NAMALWA (cell line): ENCODE data around the gene PUS10.
"Not testable (repeated sequence)": the region's sequence is repeated elsewhere in the genome, so short reads cannot be mapped to it uniquely, and the experiment has no call there.

ENCODE experiments used
- DNase-seq: peaks from one replicate; pipeline ENCODE4 v3.0.0-alpha.2; 2015; ENCODE audit warnings: low spot score

PUS10 gene

DNA sequence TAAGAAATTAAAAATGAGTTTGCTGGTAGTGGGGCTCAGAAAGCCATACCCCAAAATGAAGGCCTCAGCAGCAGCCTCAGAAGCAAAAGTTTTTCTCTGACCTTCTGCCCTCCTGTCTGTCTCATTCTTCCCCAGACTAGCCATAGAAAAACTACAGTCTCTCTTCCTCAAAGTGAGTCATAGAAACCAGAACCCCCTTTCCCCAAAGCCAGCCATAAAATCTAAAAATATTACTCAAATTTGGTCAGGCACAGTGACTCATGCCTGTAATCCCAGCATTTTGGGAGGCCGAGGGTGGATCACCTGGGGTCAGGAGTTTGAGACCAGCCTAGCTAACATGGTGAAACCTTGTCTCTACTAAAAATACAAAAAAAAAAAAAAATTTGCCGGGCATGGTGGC lies 5.8 kb downstream of the PUS10 start:
- DNase-seq, result not testable (repeated sequence)

DNA sequence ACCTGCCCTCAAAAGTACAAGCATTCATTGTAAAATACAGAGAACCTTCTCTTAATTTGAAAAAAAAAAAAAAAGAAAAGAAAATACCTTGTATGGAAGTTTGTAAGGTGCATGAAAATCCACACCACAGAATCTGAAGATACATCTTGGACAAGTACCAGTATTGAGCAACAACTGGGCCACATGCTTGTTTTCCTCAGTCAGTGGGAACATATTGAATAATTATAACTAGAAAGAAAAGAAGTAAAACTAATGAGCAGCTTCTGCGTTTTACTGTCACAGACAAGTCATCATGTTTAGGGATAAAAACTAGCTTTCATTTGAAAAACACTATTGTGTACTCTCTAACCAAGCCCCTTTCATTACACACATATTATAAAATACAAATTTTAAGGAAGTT lies 6.4 kb downstream of the PUS10 start:
- no peak for DNase-seq

DNA sequence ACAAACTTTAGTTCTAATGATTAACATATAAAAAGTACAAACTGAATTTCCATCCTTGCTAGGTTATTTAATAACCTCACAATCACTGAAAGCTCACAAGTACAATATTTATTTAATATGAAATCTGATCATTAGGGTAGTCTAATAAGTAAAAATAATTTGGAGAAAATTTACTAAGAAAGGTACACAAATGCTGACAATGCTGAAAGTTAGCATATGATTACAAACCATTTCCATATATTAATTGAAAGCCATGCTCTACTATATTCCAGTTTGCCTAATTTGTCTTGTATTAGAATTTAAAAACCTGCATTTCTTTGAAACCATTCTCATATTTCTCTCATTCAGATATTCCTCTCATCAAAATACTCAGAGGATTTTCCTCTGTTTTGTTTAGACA lies 8.7 kb downstream of the PUS10 start:
- DNase-seq, result no peak

DNA sequence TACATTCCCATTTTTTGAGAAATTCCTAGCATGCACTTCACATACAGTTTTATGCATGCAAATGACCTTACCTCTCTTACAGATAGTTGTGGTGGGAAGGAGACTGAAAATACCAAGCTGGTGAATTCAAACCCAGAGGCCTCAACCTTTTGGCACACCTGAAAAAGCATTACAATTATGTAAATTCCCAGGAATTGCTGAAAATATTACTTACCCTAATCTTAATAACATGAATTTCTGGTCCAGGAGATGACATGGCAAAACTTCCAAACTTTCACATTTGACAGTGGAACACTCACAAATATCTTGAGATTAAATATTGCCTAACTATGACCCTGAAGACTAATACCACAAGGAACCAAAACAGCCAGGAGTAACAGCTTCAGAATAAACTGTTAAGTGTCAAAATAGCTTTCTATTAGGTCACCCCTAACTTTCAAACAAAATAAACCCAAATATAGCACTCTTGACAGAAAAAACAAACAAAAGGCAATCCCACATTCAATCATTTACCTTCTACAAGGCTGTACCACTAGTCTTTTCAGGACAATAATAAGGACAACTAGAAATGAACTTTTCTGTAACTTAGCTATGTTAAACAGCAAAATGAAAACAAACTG lies 11.5 kb downstream of the PUS10 start:
- DNase-seq, result no peak

DNA sequence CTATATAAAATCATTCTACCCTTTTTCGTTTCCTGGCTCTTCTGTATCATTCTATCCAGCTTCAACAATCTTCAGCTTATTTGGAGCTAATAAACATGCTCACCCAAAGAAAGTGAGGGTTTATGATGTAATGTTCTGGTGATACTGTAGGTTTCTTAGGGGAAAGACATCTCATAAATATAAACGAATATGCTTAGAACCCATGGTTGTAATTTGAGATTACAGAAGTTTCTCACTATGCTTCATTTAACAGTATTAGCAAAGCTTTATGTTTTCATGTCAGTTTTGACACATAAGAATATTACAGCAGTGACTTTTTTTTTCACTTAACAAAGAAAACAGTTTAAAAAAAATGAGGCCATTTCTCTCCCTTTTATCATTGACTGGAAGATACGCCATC lies 12.3 kb downstream of the PUS10 start:
- DNase-seq, result no peak

DNA sequence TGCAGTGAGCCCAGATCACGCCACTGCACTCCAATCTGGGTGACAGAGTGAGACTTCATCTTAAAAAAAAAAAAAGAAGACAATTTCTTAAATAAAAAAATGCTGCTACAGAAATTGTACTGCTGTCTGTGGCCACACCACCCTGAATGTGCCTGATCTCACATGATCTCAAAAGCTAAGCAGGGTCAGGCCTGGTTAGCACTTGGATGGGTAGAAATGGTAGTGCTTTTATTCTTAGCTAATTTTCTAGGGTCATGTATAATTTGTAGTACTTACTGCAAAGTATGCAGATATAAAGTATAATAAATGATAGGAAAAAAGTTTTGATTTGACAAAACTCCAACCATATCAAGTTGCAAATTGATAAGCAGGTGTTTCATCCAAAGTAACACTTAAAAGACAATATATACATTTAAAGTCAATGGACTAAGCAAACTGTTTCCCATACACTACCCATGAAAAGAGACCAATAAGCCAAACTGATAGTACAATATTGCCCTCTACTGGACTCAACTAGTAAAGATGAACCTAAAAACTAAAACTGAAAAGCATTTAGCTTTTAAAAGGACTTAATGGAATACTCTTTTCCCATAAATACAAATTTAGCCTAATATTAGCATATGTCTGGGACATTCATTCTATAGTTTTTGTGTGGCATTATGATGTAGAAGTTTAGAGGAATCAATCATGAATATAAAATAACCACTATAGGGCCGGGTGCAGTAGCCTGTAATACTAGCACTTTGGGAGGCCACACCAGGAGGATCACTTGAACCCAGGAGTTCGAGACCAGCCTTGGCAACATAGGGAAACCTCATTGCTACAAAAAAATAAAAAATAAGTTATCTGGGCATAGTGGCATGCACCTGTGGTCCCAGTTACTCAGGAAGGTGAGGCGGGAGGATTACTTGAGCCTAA lies 19.2 kb downstream of the PUS10 start:
- peak; percentile 89 for DNase-seq

DNA sequence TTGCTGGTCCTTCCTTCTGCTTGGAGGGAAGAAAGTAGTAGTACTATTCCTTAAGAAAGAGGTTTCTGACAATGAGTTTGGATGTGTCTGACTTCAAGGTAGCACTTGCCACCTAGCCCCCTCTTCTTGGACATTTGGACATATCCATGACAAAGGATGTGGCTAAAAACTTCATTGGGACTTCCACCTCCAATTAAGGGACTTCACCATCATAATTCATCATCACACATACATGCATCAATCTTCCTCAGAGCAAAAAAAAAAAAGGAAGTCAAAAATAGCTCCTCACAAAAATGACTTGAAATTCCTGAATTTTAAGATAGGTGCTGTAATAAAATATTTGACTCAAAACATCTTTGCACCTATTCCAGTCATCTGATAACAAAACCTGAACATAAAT lies 23.9 kb downstream of the PUS10 start:
- DNase-seq, result no peak

DNA sequence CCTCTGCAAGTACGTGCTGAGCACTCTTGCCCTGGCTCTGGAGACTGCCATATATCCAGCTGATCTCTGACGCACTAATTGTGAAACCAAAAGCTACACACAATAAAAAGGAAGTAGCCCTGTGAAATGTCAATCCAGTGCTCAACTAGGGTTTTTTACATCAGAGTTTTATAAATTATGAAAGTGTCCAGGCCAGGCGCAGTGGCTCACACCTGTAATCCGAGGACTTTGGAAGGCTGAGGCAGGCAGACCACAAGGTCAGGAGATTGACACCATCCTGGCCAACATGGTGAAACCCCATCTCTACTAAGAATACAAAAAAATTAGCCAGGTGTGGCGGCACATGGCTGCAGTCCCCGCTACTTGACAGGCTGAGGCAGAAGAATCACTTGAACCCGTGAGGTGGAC lies 25.1 kb downstream of the PUS10 start:
- peak; percentile 94 for DNase-seq

DNA sequence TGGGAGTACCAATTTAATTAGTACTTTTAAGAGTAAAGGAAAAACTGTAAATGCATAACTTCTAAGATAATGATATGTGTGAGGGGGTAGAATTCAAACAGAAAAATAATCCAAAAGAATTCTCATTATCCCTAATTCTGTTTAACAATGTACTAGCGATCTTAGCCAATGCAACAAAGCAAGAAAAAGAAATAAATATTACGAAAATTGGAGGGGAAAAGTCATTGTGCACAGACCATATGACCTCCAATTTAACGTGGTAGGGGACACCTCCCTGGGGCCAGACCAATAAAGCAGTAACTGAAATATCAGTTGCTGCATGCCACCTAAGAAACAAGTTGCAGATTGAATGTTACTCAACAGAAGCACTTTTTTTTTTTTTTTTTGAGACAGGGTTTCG lies 26.4 kb downstream of the PUS10 start:
- no peak for DNase-seq

DNA sequence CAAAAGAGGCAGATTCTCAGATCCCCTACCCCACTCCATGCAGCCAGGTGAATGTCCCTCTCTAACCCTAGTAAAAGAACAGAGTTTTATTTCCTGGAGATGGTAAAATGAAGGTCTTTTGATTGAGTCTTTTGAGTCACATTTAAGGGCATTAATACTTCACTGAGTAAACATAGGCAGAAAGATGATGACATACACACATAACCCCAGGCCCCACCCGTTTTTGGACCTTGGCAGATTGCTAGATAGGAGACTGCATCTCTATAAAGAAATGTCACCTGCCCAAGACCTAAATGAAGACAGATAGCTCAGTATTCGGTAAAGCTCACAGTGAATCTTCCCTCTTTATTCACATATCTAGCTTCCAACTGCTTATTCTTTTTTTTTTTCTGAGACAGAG lies 28.8 kb downstream of the PUS10 start:
- DNase-seq, result no peak

DNA sequence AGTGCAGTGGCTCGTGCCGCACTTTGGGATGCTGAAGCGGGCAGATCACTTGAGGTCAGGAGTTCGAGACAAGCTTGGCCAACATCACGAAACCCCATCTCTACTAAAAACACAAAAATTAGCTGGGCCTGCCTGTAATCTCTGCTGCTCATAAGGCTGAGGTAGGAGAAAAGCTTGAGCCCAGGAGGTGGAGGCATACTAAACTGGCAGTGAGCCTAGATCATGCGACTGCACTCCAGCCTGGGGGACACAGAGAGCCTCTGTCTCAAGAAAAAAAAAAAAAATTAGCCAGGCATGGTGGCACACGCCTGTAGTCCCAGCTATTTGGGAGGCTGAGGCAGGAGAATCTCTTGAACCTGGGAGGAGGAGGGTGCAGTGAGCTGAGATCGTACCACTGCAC lies 30.4 kb downstream of the PUS10 start:
- DNase-seq, result not testable (repeated sequence)

DNA sequence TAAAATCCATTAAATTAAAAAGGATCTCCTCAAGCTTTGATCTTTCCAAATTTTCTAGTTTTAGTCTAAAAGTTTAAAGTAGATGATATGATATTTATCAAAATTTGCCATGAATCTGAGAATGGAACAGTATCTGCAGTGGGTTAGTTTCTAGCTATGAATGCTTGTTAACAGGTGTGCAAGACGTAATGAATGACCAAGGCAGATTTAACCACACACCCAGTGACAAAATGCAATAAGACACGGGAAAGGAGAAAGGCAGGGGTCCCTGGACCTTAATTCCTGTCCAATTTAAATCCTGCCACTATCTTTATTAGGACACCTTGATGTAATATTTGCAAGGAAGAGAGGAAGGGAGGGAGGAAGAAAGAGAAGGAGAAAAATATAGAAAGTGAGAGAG lies 31.0 kb downstream of the PUS10 start:
- DNase-seq, result peak; percentile 55

DNA sequence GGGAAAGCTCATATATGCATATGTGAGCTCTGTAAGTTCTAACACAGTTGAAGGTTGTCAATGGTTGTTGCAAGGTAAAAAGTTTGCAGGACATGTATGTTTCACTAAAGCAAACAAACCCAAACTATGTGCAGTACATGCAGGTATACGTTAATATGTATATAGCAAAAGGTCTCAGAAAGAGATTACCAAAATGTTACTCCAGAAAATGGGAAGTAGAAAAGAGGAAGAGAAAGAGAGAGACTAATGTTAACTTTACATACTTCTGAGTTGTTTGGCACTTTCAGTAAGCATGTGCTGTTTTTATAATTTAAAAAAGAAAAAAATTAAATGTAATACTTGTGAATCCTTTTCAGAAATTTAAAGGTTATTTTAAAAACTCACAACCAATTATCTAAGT lies 33.3 kb downstream of the PUS10 start:
- peak; percentile 74 for DNase-seq

DNA sequence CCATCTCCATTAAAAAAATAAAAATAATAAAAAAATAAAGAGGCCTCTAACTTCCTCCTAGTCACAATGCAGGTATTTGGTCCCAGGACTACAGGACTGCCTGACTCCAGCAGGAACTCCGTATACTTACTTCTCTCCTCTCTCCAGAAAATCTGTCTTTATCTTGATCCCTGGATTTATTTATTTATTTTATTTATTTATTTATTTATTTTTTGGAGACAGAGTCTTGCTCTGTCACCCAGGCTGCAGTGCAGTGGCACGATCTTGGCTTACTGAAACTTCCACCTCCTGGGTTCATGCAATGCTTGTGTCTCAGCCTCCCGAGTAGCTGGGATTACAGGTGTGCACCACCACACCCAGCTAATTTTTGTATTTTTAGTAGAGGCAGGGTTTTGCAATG lies 36.0 kb downstream of the PUS10 start:
- DNase-seq, result not testable (repeated sequence)

DNA sequence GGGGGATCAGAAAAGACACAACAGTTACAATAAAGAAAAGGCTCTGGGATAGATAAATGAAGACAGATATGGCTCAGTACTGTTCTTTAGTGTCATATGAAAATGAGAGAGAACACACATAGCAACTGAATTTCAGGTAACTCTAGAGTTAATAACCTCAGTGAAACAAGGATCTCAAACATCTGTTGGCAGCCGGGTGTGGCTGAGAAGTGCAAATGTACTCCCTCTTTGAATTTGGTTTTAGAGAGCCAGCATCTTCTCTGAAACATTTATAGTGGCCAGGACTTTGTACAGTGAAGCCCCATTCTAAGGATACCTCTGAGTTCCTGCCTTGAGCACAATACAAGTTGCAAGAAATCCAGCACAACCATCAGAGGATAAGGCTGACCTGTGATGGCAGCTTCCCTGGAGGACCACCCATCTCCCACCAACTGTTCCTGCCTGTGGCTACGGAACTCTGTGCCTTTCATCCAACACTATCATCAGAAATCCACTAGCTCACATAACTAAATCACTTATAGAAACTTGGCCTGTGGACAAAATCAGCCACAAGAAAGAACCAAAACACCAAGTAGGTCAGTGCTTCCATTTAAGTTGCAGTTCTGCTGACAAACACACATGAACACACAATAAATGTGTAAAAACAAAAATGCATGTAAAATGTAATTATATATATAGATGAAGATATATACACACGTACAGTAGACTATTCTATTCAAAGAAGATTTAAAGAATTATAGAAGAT lies 37.8 kb downstream of the PUS10 start:
- no peak for DNase-seq

DNA sequence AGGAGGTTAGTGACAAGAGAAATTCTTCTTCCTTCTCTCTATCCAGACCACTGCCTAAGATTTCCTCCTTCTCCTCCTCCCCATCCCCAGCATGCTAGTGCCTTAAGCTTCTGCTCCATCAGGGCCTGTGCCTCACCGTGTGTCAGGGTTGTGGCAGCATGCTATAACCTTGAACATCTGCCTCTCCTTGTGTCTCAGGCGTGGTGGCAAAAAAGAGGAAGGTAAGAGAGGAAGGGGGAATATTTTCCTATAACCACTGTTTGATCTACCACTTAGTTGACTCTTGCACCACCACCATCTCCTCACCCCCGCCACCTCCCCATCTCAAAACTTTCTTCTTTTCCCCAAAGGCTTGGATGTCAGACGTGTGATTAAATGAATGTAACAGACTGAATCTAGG lies 38.8 kb downstream of the PUS10 start:
- no peak for DNase-seq

DNA sequence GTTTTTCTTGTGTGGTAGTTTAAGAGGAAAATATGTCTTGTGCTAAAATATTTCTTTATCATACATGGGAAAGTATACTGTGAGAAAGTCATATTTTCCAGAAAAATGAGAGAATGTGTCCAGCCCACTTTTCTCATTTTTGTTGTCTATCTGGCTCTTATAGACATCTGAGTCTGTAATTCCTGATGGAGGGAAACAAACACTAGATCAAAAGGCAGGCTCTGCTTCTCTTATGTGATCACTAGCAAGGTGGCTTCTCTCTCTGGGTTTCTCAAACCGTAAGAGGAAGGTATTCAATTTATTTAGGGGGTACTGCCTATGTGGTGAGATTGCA lies 40.5 kb downstream of the PUS10 start:
- no peak for DNase-seq

DNA sequence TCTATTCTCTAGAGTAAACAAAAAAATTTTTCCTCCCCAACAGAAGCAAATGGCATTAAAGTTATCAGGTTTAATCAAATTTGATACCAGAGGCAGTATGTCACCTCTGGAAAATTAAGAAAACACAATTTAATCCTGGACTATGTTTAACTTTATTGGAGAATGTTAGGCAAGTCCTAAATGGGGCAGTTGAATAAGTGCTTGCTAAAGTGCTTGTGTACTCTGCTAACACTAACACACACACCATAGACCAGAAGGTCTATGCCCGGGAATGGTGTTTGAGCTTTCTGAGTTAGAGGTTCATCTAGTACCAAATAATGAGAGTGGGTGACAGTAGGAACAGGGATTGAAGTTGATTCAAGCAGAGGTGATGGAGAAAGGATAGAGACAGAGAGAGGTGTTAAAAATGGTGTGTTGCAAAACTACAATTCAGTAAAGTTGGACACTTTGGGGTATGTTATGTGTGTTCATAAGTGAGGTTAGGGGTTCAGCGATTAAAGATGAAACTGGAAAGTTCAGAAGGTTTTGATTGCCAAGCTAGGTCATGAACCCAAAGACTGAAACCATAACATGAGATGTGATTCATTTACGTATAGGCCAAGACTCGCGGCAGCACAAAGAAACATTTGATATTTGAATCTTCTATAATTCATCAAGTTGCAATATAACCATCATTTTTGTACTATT lies 41.0 kb downstream of the PUS10 start:
- DNase-seq, result no peak

DNA sequence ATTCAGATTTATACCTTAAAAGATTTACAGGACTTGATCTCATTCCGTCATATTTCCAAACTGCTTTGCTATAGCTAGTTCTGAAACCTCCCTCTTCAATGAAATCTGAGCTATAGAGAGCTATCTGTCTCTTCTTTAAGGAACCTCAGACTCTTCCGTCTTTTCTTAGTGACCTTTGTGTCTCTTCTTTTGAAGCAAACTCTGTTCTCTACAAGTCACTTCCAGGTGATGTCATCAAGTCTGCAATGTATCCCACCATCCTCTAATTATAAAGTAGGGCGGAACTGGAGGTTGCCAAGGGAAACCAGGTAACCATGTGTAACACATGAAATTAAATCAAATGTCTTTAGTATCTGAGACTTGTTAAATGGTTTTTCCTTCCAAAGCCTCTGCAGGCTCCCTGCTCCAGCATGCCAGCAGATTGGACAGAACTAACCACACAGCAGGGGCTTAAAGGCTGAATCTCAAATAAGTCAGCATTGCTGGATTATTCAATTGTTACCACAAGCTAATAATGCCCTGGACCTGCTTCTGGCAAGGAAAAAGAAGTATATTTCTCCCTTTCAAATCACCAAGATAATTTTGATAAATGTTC lies 41.7 kb downstream of the PUS10 start:
- DNase-seq, result no peak

DNA sequence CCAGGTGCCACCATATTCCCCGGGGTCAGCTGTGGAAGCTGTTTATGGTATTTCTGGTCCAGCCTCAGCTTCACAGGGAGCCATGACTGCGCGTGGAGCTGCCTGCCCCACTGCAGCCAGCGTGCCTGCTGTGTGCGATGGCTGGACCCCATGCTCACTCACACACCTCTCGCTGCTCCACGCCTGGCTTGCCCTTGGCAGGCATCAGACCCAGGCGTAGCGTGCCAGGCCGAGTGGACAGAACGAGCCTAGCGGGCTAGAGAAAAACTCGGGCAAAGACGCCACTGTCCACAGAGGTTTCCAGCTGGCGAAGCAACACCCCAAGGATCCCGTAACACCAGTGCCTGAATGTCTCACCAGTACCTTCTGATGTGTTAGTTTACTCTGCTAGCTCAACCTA lies 43.4 kb downstream of the PUS10 start:
- no peak for DNase-seq

DNA sequence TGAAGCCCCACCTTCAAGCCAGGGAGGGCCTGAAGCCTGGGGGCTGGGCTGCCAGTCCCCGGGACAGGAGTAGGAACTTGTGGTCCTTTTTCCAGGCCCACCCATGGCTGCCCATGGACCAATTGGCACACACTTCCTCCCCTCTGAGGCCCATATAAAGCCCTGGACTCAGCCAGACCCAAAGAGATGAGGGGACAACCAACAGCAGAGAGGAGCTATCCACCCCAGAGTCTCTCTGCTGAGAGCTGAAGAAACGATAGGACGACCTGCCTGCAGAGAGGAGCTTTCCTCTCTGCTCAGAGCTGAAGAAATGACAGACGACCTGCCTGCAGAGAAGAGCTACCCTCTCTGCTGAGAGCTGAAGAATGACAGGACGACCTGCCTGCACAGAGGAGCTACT lies 44.4 kb downstream of the PUS10 start:
- no peak for DNase-seq
